H1 (cell line): ENCODE results near the gene SMTNL2. TPM values are rescaled to one million over a fixed set of nuclear protein-coding genes. Genes with fewer than 3 reads are reported as not detected.

Source experiments
- CBX5 ChIP-seq: fragments of 300-800, 300-1000 bp; sonication (generic); IDR thresholded peaks from 2 replicates; pipeline ENCODE4 v1.7.1; 2016; ENCODE audit warnings: antibody characterized with exemption, low read length, low read depth
- polyA plus RNA-seq, 7 experiments: library from polyadenylated mRNA; depleted of rRNA in 3 of 7; stranded (reverse) in 5 of 7; unstranded in 2 of 7; fragments of >200 nt in 5 of 7; fragments of 200-250 nt in 2 of 7; gene quantifications; 1 replicate in 5 of 7; 2 replicates in 1 of 7; 4 replicates in 1 of 7; pipeline versions ENCODE4 v1.2.1 to v1.2.3, GENCODE V29; 2011 to 2013; ENCODE audit warnings: missing spikeins in 2 of 7, mixed read lengths in 2 of 7
- total RNA-seq: library from RNA; stranded (reverse); fragmentation: NEBNext Ultra II Directional; extraction: Animal tissue kit (Norgen Biotek cat#: 25700); gene quantifications from 2 replicates; pipeline ENCODE4 v1.2.1, GENCODE V29; 2021

Gene SMTNL2
- total and polyA plus RNA-seq, 2 of the 8 experiments (the other 6 are each of a cell fraction or from before 2014, with no cell fraction given) = 3.6 to 4.5 TPM

- no peak for TF ChIP-seq CBX5
These were observed 7.5 kb upstream of the SMTNL2 start (continued) for GRCh38 chr17:4576729-4577322.
